GM18511 (cell line): ENCODE measurements around the gene CDH4.

Experiments
- ATAC-seq: cut with Tn5 transposase; IDR thresholded peaks from one replicate; pipeline ENCODE4 v1.9.1; 2021; ENCODE audit warnings: mild to moderate bottlenecking, moderate library complexity; ENCODE audit not compliant: unreplicated experiment

Gene CDH4

DNA sequence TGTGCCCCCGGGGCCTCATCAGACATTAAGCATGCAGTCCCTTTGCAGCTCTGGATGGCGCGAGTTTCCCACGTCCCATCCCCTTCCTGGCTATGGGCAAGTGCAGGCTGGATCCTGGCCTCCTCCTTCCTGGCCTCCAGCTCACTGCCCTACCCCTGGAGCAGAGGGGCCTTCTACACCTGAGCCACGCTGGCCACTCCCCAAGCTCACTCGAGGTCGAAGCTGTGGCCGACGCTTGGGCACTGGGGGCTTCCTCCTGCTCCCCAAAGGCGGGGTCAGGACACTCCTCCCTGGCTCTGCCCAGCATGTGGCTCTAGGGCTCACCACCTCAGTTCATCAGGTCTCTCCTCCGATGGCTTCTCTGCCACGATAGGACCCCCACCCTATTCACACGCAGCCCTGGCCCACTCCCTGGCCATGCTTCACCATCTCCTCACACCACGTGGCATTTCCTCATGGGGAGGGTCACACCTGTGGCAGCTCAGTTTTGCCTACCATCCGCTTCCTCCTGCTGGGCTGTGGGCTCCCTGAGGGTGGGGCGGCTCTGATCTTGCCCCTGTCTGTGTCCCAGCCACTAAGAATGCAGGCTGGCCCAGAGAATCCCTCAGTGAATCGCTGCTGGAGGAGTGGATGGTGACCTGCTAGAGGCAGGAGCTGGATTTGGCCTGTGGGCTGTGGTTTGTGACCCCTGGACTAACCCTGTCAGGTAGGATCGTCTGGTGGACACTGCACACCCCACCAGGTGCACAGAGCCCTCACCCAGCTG, 532.9 kb downstream of the CDH4 start:
- ATAC-seq, result no peak

DNA sequence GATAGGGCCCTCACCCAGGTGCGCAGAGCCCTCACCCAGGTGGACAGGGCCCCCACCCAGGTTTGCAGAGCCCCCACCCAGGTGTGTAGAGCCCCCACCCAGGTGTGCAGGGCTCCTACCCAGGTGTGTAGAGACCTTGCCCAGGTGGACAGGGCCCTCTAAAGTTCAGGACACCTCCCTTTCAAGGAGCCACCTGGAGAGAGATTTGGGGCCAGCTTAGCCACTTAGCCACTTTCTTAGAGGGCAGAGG, 533.4 kb downstream of the CDH4 start:
- no peak for ATAC-seq

DNA sequence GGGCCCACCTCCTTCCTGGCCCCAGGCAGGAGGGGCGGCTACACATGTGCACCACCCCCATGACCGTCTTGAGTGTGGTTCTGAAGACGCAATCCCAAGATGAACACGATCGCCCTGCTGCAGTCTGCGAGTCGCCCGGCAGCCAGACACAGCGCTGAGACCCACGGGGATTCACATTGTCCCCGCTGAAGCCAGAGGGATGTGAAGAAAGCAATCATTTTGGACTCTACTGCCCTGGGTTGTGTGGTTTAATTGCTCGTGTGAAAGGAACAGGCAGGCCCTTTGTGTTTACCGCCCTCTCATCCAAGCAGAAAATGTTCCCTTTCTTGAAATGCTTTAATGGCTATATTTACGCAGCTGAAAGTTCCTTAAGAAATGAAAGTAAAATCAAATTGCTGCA, 534.2 kb downstream of the CDH4 start:
- ATAC-seq, result no peak

DNA sequence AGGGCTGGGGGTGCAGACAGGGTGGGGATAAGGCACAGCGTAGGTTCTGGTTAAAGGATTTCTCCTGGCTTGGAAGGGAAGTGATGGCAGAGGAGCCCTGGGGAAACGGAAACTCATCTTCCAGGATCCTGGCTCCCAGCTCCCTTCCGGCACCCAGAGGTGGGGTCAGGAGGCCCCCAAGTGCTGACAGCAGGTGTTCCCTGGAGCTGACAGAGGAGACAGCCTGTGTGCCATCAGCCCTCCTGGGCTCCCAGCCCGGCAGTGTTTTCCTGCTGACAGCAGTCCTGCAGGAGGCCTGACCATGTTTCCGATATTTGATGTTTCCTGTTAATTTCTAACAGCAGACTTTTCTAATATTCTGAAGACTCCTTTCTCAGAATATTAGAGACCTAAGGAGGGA, 536.3 kb downstream of the CDH4 start:
- no peak for ATAC-seq

DNA sequence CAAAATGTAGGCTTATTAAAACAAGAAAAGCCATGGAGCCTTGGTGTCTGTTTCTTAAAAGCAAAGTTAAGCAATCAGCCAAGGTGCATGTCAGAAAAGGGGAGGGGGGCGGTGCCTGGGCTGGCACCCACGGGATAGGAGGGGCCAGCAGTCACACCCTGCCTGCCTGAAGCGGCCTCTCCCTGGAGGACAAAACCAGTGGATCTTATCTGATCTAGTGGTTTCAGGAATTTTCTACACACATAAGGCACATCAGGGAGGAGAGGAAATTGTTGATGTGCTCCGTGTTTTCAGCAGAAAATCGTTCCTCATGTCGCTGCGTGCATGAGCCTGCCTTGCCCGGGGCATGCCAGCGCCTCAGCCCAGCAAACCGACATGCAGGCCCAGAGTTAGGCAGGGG, 537.3 kb downstream of the CDH4 start:
- ATAC-seq, result no peak

DNA sequence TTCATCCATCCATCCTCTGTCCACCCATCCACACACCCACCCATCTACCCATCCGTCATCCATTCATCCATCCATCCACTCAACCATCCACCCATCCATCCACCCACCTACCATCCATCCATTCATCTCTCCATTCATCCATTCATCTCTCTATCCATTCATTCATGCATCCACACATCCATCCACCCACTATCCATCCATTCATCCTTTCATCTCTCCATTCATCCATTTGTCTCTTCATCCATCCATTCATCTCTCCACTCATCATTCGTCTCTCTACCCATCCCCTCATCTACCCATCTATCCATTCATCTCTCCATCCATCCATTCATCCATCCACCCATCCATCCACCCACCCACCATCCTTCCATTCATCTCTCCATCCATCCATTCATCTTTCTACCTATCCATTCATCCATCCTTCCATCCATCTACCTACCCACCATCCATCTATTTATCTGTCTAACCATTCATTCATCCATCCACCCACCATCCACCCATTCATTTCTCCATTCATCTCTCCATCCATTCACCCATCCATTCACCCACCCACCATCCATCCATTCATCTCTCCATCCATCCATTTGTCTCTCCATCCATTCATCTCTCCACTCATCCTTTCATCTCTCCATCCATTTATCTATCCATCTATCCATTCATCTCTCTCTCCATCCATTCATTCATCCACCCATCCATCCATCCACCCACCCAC, 538.2 kb downstream of the CDH4 start:
- ATAC-seq, result no peak

DNA sequence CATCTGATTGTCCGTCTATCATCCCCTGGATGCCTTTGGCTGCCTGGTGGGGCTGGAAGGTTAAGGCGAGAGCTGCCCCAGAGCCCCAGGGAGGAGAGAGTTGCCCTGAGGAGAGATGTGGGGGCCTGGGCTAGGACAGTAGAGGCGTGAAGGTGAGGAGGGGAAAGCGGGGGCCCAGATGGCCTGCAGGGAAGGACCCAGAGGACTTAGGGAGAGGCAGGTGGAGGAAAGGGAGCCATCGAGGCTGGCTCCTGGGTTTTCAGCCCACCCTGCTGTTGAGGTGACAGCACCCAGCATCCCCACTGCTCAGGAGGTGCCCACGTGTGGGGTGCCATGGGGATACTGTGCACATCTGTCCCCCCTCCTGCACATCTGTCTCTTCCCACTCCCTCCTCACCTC, 539.9 kb downstream of the CDH4 start:
- no peak for ATAC-seq

DNA sequence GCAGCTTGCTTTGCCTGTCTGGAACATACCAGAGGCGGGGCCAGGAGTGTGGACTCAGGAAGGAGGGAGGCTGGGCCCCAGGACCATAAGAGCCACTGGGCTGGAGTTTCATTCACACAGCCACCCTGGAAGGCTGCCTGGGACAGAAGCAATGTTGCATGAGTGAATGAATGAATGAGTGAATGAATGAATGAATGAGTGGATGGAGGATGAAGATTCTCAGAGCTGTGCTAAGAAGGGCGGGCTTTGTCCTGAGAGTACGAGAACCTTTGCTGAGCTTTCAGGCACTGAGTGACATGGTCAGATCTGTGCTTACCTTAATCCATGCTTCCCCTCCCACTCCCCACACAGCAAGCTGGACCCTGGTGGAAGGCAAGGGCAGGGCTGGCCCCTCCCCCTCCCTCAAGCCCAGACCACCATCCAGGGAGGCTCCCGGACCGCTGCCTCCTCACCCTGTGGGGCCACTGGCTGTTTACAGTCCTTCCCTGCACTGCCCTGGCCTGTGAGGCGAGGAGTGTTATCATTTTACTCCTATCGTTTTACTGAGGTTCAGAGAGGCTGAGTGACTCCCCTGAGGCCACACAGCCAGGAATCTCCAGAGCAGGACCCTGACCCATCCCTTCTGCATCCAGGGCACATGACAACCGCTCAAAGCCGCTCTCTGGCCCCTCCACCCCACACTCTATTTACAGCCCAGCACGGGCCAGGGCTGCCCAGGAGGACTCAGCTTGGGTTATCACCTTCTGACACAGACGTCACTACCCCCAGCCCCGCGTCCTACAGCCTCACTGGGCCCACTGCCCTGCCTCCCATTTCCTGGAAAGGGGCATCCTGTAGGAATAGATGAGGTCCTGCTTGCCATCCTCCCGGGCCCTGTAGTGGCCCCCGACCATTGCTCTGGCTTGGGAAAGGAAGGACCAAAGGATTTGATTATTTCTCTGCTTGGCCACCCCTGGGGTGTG, 543.9 kb downstream of the CDH4 start:
- ATAC-seq, result no peak

DNA sequence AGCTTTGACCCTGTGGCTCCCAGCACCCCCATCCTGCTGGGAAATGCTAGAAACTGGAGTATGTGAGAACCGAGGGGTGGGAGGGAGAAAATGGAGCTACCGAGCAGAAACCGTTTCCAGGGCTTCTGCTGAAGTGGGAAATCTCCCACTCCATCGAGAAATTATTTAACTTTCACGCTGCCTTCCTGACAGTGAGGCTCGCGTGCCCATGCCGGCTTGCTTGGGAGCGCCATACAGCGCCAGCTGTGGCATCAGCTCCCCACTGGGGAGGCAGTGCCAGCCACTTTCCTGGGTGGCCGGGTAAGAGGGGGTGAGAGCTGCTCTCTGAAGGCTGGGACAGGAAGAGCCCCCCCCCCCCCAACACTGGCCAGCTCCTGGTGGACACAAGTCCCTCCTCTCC, 544.7 kb downstream of the CDH4 start:
- ATAC-seq, result no peak

DNA sequence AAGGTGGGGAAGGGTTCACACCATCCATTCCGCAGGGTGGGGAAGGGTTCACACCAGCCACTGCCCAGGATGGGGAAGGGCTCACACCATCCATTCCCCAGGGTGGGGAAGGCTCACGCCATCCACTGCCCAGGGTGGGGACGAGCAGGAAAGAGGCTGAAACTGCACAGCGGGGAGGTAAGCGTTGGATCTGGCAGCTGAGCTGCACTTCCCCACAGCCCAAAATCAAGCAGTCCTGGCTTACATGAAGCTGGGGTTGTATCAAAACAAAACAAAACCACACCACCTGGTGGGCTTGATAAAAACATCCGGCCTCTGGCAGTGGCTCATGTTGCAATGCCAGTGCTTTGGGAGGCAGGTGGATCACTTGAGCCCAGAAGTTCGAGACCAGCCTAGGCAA, 545.1 kb downstream of the CDH4 start:
- no peak for ATAC-seq

DNA sequence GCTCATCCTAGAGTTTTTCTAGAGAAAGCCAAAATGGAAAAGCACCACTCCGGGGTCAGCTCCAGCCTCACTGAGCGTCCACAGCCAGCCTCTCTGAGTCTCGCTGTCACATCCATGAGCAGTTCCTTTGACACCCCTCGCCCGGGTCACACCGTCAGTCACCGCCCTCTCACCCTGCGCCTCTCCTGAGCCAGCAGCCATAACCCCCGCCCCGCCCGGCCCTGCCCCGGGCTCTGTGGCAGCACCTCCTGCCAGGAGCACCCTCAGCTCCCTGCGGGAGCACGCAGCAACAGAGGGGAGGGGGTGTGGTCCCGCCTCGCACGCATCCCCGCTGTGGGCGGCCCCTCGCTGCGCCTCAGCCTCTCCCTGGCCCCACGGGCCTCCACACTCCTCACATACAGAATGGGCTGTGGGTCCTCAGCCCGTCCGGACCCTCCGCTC, 545.9 kb downstream of the CDH4 start:
- ATAC-seq, result no peak

DNA sequence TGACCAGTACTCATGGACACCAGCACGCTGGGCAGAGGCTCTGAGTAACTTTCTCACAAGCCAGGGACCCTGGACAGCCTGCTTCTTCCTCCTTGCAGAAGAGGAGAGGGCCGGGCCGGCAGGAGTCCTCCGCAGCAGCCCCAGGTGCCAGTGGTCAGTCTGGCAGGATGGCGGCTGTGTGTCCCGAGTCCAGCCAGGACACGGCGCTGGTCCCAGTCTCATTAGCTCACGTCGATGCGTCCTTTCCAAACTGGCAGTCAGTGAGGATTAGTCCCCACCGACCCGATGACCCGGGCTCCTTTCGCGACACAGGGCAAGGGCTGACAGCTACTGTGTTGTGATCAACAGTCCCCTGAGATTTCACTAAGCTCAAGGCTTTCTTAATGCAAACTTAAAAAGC, 546.6 kb downstream of the CDH4 start:
- ATAC-seq, result no peak

DNA sequence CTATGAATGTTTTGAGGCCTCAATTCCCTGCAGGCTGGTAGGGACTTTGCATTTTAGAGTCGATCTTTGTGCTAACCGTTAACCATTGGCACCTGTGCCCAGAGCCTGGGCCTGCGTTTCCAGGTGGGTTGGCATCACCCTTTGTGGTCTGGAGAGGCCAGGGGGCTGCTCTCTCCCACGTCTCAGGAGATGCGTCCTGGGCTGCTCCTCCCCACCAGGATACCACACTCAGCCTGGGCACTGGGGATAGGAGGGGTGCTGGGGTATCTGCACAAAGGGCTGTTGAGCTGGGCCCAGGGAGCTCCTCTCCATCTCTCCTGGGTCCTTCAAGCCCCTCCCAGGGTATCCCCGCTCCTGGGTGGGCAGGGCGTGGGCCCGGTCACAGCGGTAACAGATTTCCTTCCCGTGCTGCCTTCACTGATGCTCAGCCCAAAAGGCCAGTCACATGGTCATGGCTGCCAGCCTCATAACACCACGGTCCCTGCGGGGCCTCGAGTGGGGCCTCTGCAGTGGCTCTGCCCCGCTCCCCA, 547.4 kb downstream of the CDH4 start:
- ATAC-seq, result no peak

DNA sequence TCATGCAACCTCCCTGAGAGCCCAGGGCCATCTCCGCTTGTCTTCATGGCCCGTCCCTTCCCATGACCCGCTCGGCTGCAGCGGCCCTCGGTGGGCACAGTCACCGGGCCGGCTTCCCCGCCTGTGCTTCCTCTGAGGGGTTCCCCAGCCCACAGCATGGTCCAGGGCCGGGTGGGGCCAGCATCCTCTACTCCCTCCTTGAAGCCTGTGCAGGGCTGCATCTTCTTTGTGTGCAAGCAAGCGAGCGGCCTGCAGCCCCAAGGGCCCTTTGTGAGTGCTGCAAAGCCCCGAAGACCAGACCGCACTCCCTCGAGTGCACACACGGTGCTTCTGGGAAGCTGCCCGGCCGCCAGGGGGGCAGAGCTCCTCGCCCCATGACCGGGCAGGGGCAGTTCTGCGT, 547.9 kb downstream of the CDH4 start:
- no peak for ATAC-seq

DNA sequence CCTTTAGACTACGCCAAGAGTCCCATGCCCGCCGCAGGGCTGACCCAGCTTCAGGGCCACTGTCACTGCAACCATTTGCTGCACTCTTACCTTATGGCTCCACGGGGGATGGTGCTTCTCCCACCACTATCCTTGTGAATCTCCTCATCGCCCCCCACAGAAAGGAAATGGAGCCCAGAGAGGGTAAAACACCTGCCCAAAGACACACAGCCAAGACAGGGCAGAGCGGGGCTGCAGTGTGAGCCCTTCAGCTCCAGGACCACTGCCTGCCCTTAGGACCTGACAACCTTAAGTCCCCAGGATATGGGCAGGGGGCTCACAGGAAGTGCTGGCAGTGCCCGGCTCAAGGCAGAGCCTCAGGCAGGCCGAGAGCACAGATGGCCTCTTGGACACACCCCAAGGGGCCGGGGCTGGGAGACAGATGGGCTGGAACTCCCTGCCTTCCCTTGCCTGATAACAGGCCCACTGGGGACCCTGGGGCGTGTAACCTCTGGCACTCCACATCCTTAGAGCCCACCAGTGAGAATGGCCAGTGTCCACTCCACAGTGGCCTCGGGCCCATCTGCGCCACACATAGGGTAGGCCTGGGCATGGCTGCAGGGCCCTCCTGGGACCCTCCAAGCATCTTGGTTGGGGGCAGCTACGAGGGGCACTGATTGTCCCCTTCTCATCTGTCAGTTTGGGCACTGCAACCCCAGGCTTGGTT, 548.5 kb downstream of the CDH4 start:
- no peak for ATAC-seq

DNA sequence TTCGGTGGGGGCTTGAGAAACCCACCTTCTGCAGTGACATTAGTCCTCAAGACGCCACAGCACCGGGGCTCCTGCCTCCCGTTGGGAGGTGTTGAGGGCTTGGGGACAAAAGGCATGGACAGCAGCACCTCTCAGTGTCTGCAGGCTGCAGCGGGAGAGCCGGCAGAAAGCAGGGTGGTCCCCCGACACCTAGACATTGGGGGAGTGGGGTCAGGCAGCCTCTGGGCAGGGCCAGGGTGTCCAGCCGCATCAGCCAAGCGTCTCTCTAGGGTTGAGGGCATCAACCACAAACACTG, 549.0 kb downstream of the CDH4 start:
- no peak for ATAC-seq

DNA sequence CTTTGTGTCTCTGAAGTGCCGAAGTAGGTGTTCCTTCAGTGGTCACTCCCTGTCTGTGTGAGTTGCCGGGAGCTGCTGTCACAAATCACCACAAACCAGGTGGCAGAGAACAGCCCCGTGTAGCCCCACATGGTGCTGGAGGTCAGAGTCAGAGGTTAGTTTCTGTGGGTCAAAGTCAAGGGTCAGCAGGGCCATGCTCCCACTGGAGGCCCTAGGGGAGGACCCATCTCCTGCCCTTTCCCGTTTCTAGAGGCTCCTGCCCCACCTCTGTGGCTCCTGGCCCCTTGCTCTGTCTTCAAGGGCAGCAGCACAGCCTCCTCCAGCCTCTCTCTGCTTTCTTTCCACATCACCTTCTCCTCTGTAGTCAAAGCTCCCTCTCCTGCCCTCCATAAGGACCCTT, 549.4 kb downstream of the CDH4 start:
- ATAC-seq, result no peak

DNA sequence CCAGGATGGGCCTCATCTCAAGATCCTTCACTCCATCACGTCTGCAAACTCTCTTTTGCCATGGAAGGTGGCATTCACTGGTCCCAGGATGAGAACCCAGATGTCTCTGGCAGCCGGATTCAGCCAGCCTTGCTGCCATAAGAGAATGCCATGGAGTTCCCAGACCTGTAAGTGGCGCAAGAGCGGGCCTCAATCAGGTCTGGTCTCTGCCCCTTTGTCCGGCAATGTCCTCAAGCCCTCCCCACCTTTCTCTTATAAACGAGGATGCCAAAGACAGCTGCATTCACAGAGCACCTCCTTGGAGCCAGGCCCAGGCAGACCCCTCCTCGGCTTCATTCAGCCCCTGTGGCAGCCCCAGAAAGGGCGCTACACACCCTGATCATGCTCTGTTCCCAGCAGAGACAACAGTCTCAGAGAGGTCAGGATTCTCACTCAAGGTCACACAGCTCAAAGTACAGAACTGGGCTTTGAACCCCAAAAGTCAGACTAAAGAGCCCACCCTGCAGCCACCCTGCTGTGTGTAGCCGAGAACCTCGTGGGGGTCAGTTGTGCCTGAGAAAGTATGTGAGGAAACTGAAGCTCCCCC, 549.9 kb downstream of the CDH4 start:
- no peak for ATAC-seq

DNA sequence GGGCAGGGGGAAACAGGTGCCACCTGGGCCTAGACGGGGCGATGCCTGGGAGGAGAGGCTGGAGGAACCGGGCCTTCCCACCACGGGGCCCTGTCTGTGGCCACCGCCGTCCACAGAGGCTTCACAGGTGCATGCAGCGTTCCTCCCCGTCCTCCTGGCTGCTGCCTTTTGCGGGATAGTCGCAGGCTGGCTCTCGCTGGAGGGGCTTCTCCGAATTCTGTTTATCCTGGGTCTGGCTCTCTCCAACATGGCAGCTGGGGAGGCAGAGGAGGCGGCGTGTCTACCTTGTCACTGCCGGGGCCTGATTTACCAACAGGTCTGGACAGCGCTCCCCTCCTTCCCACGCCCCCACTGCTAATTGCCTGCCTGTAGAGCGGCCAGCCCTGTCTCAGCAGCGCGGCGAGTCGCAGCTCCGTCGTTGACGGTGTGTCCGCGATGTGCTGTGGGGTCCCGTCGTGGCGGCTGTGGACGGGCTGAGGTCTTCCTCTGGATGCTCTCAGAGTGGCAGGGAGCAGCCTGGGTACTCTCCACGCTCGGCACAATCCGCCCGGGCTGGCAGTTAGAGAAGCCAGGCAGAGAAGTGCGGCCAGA, 550.8 kb downstream of the CDH4 start:
- no peak for ATAC-seq

DNA sequence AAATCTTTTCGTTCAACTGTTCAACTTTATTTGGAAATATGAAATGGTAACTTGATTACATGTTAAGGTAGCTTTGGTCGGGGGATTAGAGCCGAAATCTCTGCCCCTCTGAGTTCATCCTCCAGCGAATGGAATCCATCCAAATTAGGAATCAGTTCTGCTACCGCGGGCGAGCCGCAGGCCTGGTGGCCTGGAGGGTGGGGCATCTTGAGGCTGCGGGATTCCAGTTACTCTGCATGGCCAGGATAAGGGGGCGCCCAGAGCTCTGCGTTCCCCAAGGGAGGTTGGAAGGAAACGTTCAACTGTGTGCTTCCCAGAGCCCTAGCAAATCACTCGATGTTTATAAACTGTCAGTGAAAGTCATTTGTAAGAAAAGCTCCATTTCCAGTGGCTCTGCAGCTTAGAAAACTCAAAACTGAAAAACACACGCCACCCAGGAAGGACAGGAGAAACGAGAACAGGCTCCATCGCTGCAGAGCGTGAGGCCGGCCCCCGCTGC, 551.4 kb downstream of the CDH4 start:
- no peak for ATAC-seq
